ENCODE measurements around the gene MMP7. TPM values are rescaled to one million over a fixed set of nuclear protein-coding genes. Genes with fewer than 3 reads are reported as not detected.

Gene MMP7
- total and polyA plus RNA-seq, 2 of the 4 experiments (the other 2 are of a cell fraction), result not detected

- Histone ChIP-seq H3K4me3 (ENCODE audit: insufficient read depth, low read depth, low read length) (no peak overlapping the region), H2AK5ac (ENCODE audit: low read depth, low read length) (no peak overlapping the region), H2BK5ac (ENCODE audit: low read depth, low read length, poor library complexity, severe bottlenecking) (no peak overlapping the region), H4K5ac (ENCODE audit: low read depth, low read length) (no peak overlapping the region), H4K8ac (ENCODE audit: low read depth in 2 of 2, low read length in 2 of 2) (no peak overlapping the region), H3K27ac (ENCODE audit: insufficient read depth, low read length) (no peak overlapping the region), H3K56ac (ENCODE audit: extremely low read depth, insufficient read depth, low read length) (no peak overlapping the region), H3K9ac (ENCODE audit: low read depth, low read length) (no peak overlapping the region), H3K9me1 (ENCODE audit: insufficient read depth, low read length) (no peaks in the 10 kb centered on the region), H4K20me1 (ENCODE audit: insufficient read depth, low read length) (no peaks in the 10 kb centered on the region), H3K4ac (ENCODE audit: low read depth, low read length) (no peak overlapping the region), H2BK20ac (ENCODE audit: low read depth, low read length) (no peak overlapping the region), H3K18ac (ENCODE audit: low read depth, low read length) (no peak overlapping the region), H3K23ac (ENCODE audit: low read depth, low read length) (no peak overlapping the region), H3K36me3 (ENCODE audit: control insufficient read depth, insufficient read depth, low read length) (no peaks in the 10 kb centered on the region), H3K4me1 (ENCODE audit: control insufficient read depth, insufficient read depth, low read length) (no peaks in the 10 kb centered on the region), H2AK9ac (replicated peaks; ENCODE audit: low read depth, low read length, poor library complexity) (no peak overlapping the region), H2BK120ac (ENCODE audit: low read depth, low read length) (no peak overlapping the region), H3K79me1 (ENCODE audit: low read depth in 1 of 2, low read length in 2 of 2) (no peaks in the 10 kb centered on the region), H2AFZ (replicated peaks; ENCODE audit: low read length, poor library complexity) (no peak overlapping the region), H4K91ac (ENCODE audit: insufficient read depth, low read depth, low read length) (no peak overlapping the region), H3K27me3 (ENCODE audit: control insufficient read depth, insufficient read depth, low read length) (peaks cover 2% of the 10 kb centered on the region; the same call in 1 of the 2 replicates), H3K9me3 (ENCODE audit: control insufficient read depth, insufficient read depth, low read length) (no peaks in the 10 kb centered on the region), H2BK15ac (ENCODE audit: low read depth, low read length) (no peak overlapping the region), H3K4me2 (ENCODE audit: low read depth, low read length) (no peak overlapping the region), H3K14ac (replicated peaks; ENCODE audit: low read depth, low read length) (no peak overlapping the region)
- WGBS, 2 experiments (ENCODE audit: extremely low coverage in 2 of 2, insufficient read length in 1 of 2), result 100% methylated on average over 1 of the region's 3 CpGs; no CpG with 5 or more reads in 1 of the 2 experiments
- ATAC-seq (ENCODE audit: low read depth) (no peak), DNase-seq (no peak)
- ChIA-PET POLR2A (ENCODE audit: unreplicated experiment) (no interaction called here), CTCF (no interaction called here)
- intact Hi-C loops (cut with micrococcal nuclease), result no loop called here
- BruUV-seq (replicated peaks), result no TSS peak
- 0 out of 2 replicates have a peak, but pooled peaks have one; percentile 5 for TF ChIP-seq CTCF (conservative IDR thresholded peaks at IDR 0.05; ENCODE audit: low read depth, low read length)
- no peak for TF ChIP-seq MXI1 (IDR thresholded peaks at IDR 0.05; ENCODE audit: borderline replicate concordance, low read depth, low read length)
- in situ Hi-C loops (cut with MboI; ENCODE audit: low sequenced_read_pairs), result no loop called here
- dilution Hi-C loops (cut with HindIII; ENCODE audit: low sequenced_read_pairs, unreplicated experiment), result no loop called here
Measured at GRCh38 chr11:102518296-102519094, 12.1 kb downstream of the MMP7 start.
